Measurements from ENCODE around the gene TOMM20L.

The TOMM20L gene

DNA sequence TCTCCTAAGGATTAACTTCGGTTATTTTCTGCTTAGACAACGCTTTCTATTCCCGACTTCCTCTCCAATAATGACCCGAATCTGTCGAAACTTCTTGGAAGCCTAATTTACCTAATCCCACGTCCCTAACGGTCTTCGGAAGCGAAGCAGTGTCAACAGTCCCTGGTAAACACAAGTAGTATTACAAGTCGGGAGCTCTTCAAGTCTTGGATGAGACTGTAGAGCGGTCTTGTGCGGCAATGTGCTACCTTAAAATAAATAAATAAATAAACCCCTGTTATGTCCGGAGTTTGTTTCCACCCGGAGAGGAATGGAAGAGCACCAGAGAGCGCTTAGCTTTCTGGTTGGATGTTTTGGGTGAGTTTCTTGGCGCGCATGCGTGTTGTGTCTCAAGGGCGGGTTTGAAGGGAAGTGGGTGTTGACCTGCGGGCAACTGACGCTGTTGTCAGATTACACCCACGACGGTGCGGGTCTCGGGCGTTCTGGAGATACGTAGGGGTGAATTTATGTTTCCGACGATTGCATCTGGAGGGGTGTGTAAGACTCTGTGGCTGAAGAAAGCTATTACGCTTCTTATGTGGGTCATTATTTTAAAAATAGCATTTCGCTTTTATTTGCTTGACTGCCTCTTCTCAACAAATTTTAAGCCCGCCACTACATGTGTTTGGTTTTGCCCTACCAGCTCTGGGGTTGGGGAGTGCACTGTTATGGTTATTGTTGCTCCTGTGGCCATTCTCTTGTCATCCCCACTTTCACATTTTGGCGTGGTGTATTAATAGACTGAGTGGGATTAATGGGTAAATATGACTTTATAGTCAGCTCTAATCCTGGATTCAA is 31.8 kb downstream of the TOMM20L start, which contains the start of the genes KIAA0586 and TIMM9:
Gene KIAA0586 (plus strand): TSS at position 439 of the 837 bp plus-strand sequence. CDS start 546 bp downstream, outside the sequence.
Gene TIMM9 (minus strand): TSS at position 251 of the 837 bp plus-strand sequence. CDS start 15,586 bp downstream, outside the sequence.
- peak; percentile 99 for DNase-seq

DNA sequence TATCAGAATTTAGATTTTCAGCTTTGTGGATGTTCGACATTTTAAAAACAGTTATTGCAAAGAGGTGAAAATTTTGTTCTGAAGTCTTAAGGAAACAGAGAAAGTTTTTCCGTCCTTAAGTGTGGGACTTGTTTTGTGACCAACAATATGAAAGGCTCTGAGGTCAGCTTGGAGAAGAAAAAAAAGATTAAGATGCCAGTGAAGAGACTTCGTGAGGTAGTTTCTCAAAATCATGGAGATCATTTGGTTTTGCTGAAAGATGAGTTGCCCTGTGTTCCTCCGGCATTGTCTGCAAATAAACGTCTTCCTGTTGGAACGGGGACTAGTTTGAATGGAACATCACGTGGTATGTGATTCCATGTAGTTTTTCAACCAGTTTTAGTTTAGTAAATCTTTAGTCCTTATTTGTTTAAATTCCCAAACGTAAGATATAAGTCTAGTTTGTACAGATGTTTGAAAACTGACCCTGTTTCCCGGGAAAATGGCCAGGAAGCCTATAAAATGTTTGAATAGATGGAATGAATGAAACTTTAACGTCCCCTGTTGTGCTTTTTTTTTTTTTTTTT is 32.5 kb downstream of the TOMM20L start:
- peak in 1 of 2 donors; percentile 48 for DNase-seq

- DNase-seq: no peak
Observed at GRCh38 chr14:58430156-58430555, 34.4 kb downstream of the TOMM20L start.

GRCh38 chr14:58439476-58439875 is 43.7 kb downstream of the TOMM20L start:
- no peak for DNase-seq

GRCh38 chr14:58444627-58445026 is 48.9 kb downstream of the TOMM20L start:
- DNase-seq: no peak

DNA sequence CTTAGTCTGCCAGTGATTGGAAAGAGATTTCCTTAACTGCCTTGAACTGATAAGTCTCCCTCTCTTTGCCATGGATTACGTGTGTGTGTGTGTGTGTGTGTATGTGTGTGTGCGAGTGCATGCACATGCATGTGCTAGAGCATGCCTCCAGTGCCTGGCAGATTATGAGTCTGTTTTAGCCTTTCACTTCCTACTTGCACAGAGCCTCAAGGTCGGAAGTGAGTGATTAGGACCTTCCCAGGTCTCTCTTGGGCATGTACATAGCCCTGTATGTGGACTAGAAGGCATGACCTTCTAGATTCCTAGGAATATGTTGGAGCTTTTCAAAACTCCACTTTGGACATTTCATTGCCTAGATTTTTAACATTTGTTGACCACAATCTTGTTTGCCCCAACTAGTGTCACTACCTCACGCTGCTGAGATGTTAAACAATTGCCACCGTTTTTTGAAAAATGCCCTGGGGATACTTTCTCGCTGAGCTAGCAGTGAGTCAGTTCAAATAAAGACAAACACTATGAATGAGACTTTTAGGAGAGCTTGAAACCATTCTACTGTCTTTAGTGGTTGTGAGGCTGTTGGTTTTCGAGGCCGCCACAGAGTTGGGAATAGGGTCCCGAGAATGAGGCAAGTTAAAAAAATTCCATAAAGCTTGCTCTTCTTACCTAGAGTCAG is 60.0 kb downstream of the TOMM20L start:
- no peak for DNase-seq
